Islet precursor cell (in vitro differentiated cells): Measurements from ENCODE around the gene NDE1.

Source experiments
- DNase-seq: peaks from one replicate; pipeline ENCODE4 v3.0.0-alpha.2; 2018

NDE1 gene

DNA sequence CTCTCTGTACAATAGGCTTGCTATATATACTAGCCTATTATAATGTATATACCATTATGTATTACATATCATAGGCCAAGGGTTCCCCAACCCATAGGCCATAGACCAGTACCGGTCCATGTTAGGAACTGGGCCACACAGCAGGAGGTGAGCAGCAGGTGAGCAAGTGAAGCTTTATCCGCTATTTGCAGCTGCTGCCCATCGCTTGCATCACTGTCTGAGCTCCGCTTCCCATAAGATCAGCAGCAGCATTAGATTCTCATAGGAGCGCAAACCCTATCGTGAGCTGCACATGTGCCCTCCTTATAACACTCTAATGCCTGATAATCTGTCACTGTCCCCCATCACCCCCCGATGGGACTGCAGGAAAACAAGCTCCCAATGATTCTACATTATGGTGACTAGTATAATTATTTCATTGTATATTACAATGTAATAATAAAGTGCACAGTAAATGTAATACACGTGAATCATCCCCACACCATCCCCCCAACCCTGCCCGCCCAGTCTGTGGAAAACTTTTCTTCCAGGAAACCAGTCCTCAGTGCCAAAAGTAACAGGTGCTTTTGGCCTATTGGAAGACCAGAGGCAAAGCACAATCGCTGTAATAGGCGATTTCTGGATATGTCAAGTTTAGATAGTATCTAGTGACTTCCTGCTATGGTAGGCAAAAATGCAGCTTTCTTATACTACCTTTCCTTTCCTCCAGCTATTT is 122.7 kb downstream of the NDE1 start:
- no peak for DNase-seq

DNA sequence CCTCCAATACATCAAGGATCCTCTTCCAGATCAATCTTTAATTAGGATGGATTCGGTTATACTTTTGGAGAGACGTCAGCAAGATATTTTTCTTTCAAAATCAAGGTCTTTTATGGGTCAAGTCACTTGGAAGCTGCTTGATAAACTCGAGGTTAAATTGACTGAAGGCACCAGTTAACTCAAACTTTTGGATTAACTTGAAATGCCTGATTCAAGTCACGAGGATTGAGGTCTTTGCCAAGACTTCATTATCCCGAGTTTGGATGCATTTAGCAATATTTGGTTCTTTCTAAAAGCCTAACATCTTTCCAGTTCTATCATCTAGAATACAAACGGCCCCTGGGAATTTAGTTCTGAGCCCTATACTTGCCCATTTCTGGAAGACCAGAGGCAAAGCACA is 123.9 kb downstream of the NDE1 start:
- DNase-seq, result no peak

DNA sequence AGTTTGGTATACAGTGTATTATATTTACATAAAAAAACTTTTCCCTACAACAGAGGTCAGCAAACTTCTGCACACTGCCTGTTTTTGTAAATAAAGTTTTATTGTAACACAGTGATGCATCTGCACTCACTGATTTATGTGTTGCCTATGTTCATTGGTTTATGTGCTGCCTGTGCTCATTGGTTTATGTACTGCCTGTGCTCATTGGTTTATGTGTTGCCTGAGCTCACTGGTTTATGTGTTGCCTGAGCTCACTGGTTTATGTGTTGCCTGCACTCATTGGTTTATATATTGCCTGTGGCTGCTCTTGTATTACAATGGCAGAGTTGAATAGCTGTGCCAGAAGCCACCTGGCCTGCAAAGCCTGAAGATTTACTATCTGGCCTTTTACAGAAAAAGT is 125.2 kb downstream of the NDE1 start:
- DNase-seq, result no peak

DNA sequence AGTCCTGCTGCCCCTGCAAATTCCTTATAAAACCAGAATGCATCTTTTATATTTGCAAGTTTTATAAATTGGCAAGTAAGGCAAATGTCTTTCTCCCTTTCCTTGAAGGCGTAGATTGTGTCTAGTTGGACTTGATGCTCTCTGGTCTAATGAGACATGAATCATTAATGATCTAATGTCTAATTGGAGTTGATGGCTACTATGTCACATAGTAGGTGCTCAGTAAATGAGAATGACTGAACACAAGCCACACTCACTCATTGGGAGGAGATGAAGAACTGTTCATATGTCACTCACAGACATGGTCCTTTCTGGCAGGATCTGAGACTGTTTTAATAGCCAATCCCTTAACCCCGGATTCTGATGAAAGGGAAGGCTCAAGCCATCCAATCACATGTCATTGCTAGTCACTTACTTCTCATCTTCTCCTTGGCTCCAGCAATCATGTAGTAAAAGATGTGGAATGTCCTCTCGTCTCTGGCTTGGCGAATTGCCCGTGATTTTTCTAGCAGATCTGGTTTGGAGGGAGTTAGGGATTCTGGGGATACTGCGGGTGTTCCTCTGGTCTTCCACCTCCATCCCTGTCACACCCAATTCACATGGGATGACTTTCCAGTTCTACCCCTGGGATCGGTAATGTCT is 125.7 kb downstream of the NDE1 start:
- DNase-seq, result no peak
